ENCODE measurements around the gene HRCT1. TPM values are rescaled to one million over a fixed set of nuclear protein-coding genes. Genes with fewer than 3 reads are reported as not detected.

HRCT1 gene
- total RNA-seq, 1 experiment from 2014 or later = 2.1 TPM

- no peak for DNase-seq (ENCODE audit: low read depth)
These were observed 34.7 kb downstream of the HRCT1 start for GRCh38 chr9:35940458-35941407.

DNA sequence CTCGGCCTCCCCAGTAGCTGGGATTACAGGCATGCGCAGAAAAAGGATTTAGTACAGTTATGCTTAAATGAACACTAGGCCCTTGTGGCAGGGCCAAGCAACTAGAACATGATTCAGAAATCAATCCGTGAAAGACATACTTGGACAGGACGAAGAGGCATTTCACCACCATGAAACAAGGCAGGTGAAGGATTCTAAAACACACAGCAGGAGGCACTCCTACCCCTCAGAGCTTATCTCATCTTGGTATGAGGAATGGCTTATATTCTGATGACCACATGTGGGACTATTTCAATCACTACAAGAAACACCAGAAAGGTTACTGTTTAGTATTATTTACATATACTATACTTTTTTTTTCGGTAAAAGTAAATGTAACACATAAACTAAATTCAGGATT lies 36.3 kb downstream of the HRCT1 start:
- no peak for DNase-seq (ENCODE audit: low read depth)

GRCh38 chr9:35944173-35944572 lies 38.2 kb downstream of the HRCT1 start:
- DNase-seq (ENCODE audit: low read depth) = no peak

DNA sequence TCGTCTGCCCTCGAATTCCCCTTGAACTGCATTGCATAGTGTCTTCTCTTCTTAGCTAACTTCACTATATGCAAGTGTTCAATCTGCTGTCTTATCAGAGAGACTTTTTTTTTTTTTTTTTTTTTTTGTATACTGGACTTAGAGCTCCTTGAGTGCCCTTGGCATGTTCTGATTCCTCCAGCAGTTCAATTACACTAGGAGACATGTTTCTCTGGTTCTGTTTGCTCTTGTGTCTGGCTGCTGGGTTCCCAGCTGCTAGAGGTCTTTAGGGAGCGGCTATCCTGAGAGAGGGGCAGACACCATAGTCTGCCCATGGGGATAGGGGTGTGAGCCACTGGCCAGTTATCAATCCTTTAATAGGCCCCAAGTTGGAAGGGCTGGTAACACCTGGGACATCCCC lies 38.8 kb downstream of the HRCT1 start:
- no peak for DNase-seq (ENCODE audit: low read depth)

GRCh38 chr9:35945341-35946018 lies 39.5 kb downstream of the HRCT1 start:
- DNase-seq (ENCODE audit: low read depth) = peak; percentile 93

- DNase-seq (ENCODE audit: low read depth) = no peak
These were observed 42.4 kb downstream of the HRCT1 start for GRCh38 chr9:35948451-35948850.

GRCh38 chr9:35948901-35949318 lies 42.9 kb downstream of the HRCT1 start:
- no peak for DNase-seq (ENCODE audit: low read depth)

DNA sequence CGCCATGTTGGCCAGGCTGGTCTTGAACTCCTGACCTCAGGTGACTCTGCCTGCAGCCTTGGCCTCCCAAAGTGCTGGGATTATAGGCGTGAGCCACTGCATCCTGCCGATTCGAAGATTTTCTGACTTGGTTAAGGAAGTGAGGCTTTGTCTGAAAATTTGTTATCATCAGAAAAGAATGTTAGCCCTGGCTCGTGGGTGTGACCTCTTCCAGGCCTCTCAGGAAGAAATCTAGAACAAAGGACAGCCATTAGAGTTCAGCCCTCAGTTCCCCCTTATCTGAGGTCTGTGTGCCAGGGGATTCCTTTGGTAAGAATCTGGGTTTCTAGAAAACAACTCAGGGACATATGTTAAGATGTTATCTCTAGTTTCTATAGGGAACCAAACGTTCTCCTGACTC lies 45.7 kb downstream of the HRCT1 start:
- DNase-seq (ENCODE audit: low read depth) = peak; percentile 41

DNA sequence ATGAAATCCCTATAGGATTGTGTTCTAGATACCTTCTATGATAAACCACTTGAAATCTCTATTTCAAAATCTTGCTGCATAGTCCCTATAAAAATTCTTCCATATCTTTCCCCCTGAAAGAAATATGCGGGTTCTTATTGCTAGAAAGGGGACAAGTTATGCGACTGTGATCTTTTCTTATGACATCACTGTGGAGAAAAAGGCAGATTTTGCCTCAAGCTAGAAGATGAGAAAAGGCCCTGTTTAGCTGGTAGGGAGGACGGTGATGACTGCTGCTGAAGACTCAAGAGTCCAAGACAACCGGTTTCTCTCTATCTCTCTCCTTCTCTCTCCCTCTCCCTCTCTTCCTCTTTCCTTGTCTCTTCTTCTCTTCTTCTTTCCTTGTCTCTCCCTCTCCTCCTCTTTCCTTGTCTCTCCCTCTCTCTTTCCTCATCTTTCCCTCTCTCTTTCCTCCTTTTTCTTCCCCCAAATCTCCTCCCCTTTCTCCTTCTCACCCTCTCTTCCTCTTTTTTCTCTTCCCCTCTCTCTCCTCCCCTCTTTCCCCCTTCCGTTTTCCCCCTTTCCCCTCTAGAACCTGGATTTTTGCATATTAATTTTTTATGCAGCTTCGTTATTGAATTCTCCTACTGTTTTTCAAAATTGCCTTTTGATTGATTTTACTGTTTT lies 46.7 kb downstream of the HRCT1 start:
- DNase-seq (ENCODE audit: low read depth) = no peak

DNA sequence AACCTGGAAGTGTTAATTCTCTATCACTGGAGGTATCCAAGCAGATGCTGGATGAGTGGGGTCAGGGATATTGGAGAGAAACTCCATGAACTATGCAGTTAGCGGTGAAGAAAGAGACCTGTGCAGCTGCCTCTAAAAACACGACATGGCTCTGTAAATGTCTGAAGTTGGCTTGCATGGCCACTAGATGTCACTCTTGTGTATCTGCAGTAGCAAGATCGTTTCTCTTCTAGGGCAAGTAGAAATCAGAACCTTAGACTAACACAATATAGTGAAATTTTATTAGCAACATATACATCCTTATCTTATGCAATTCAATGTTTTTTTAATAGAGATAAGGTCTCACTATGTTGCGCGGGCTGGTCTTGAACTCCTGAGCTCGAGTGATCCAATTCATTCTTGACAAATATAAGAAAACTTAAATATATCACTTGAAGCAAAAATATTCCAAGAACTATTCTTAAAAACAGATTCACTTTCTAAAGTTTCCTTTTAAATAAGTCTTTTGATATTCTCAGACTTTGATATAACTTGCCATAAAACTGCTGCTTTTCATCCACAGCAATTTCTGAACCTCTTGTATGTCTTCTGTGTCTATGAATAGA lies 49.0 kb downstream of the HRCT1 start:
- peak; percentile 72 for DNase-seq (ENCODE audit: low read depth)

DNA sequence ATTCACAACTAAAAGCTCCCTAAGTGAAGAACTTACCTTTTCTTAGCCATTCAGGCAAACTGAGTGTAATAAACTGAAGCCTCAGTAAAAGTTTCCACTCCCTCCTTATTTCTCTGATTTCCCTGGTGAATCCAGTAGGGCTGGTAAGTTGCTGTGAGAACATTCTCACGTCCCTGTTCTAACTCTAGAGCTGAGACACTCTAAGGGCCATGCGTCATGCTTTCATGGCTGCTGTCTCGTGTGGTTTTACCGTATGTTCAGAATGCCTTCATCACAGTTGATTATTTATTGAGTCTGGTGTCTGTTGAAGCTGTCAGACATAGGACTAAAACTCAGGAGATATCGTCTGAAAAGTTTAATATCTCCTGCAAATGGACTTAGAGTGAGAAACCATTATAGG lies 50.6 kb downstream of the HRCT1 start:
- DNase-seq (ENCODE audit: low read depth) = no peak

Other genes starting within 250 kb of the HRCT1 start
- gene RMRP, start 248.2 kb upstream of the HRCT1 start, total RNA-seq (2014; rRNA removed) = 5,651 and 6,728 TPM in 2 replicates
- gene CCDC107, start 247.9 kb upstream of the HRCT1 start, total RNA-seq (2014; rRNA removed) = 11.1 and 13.3 TPM in 2 replicates
- gene ARHGEF39, start 241.0 kb upstream of the HRCT1 start, total RNA-seq (2014; rRNA removed) = 4.4 and 4.5 TPM in 2 replicates
- 2.4 and 3.8 TPM in 2 replicates for gene CA9, start 232.3 kb upstream of the HRCT1 start, total RNA-seq (2014; rRNA removed)
- 1,008 and 1,115 TPM in 2 replicates for gene TPM2, start 216.3 kb upstream of the HRCT1 start, total RNA-seq (2014; rRNA removed)
- gene TLN1, start 174.0 kb upstream of the HRCT1 start, total RNA-seq (2014; rRNA removed) = 356 and 415 TPM in 2 replicates
- gene CREB3, start 173.5 kb upstream of the HRCT1 start, total RNA-seq (2014; rRNA removed) = 87.9 and 108 TPM in 2 replicates
- gene GBA2, start 157.0 kb upstream of the HRCT1 start, total RNA-seq (2014; rRNA removed) = 26.4 and 29.9 TPM in 2 replicates
- gene RGP1, start 156.9 kb upstream of the HRCT1 start, total RNA-seq (2014; rRNA removed) = 13.5 and 17.4 TPM in 2 replicates
- not detected in 2 replicates for gene MSMP, start 151.9 kb upstream of the HRCT1 start, total RNA-seq (2014; rRNA removed)
- gene NPR2, start 114.6 kb upstream of the HRCT1 start, total RNA-seq (2014; rRNA removed) = 14.5 and 23.0 TPM in 2 replicates
- gene SPAG8, start 93.9 kb upstream of the HRCT1 start, total RNA-seq (2014; rRNA removed) = 0.98 and 1.4 TPM in 2 replicates
- gene HINT2, start 91.2 kb upstream of the HRCT1 start, total RNA-seq (2014; rRNA removed) = 22.8 and 33.0 TPM in 2 replicates
- not detected in 2 replicates for gene FAM221B, start 77.5 kb upstream of the HRCT1 start, total RNA-seq (2014; rRNA removed)
- gene TMEM8B, start 77.0 kb upstream of the HRCT1 start, total RNA-seq (2014; rRNA removed) = 2.8 and 3.6 TPM in 2 replicates
- gene OR13J1, start 35.8 kb upstream of the HRCT1 start, total RNA-seq (2014; rRNA removed) = not detected in 2 replicates
- gene SPAAR, start 3.3 kb downstream of the HRCT1 start, total RNA-seq (2014; rRNA removed) = 0.17 and 0.38 TPM in 2 replicates
- gene OR2S2, start 52.0 kb downstream of the HRCT1 start, total RNA-seq (2014; rRNA removed) = not detected in 2 replicates
- 10.6 and 12.2 TPM in 2 replicates for gene RECK, start 130.7 kb downstream of the HRCT1 start, total RNA-seq (2014; rRNA removed)
- gene GLIPR2, start 230.5 kb downstream of the HRCT1 start, total RNA-seq (2014; rRNA removed) = 29.6 and 38.3 TPM in 2 replicates

All from LHCN-M2 (cell line).